ENCODE results near the gene INHBA.

GRCh38 chr7:41655426-41655825 lies 47.5 kb downstream of the INHBA start:
- no peak for TF ChIP-seq CTCF (IDR thresholded peaks at IDR 0.05; ENCODE audit: low read length)
- no peak for TF ChIP-seq EZH2 (IDR thresholded peaks at IDR 0.05; ENCODE audit: borderline replicate concordance, low read length)
